K562 (cell line): Measurements from ENCODE around the gene TMEM245.

Experiments used
- BACH1 ChIP-seq: fragments of 200-800 bp; sonication (Bioruptor generic); IDR thresholded peaks from 2 replicates; pipeline ENCODE4 v1.6.1; 2016; ENCODE audit warnings: missing genetic modification characterization, missing compliant biosample characterization
- CTCF ChIP-seq, 3 experiments: IDR thresholded peaks in 2 of 3; conservative IDR thresholded peaks in 1 of 3; 2 replicates each; pipeline ENCODE4 v1.5.1; 2011 to 2012; ENCODE audit warnings: low read length in 3 of 3, mild to moderate bottlenecking in 3 of 3, control low read depth in 2 of 3, improper control_type of control experiment in 1 of 3, inconsistent platforms in 1 of 3, low read depth in 1 of 3, mixed read lengths in 1 of 3, moderate library complexity in 1 of 3; ENCODE audit not compliant: insufficient read depth in 2 of 3
- E2F5 ChIP-seq: sonication (generic); formaldehyde crosslinking; IDR thresholded peaks from 2 replicates; pipeline ENCODE4 v1.8.0; 2022; ENCODE audit warnings: mild to moderate bottlenecking, missing genetic modification reagents
- E4F1 ChIP-seq: fragments of 250-450 bp; sonication (Bioruptor Pico); IDR thresholded peaks from 2 replicates; pipeline ENCODE4 v1.5.0; 2021; ENCODE audit warnings: mild to moderate bottlenecking, borderline replicate concordance
- HNRNPK ChIP-seq: fragments of 200-400 bp; formaldehyde crosslinking; IDR thresholded peaks from one replicate; pipeline ENCODE4 v1.6.1; 2018; ENCODE audit warnings: mild to moderate bottlenecking, low read depth, low read length; ENCODE audit not compliant: poor library complexity, severe bottlenecking
- MAX ChIP-seq: sonication (generic); formaldehyde crosslinking; IDR thresholded peaks from 2 replicates; pipeline ENCODE4 v1.9.0; 2022; ENCODE audit warnings: mild to moderate bottlenecking, missing genetic modification reagents
- USF2 ChIP-seq: sonication (generic); formaldehyde crosslinking; IDR thresholded peaks from 2 replicates; pipeline ENCODE4 v1.5.0; 2020; ENCODE audit warnings: missing genetic modification reagents
- ZBTB11 ChIP-seq, 3 experiments: fragments of 200-800 bp in 1 of 3; fragments of 250-450 bp in 1 of 3; fragments of 450-650 bp in 1 of 3; sonication (Bioruptor Pico) in 1 of 3; sonication (Bioruptor generic) in 1 of 3; formaldehyde crosslinking in 1 of 3; IDR thresholded peaks; 2 replicates each; pipeline versions ENCODE4 v1.6.1 to v1.8.0; 2016 to 2022; ENCODE audit warnings: mild to moderate bottlenecking in 2 of 3, missing genetic modification characterization in 2 of 3, missing compliant biosample characterization in 1 of 3, moderate library complexity in 1 of 3
- ZKSCAN1 ChIP-seq: fragments of 150-350 bp; IDR thresholded peaks from 2 replicates; pipeline ENCODE4 v1.6.1; 2016; ENCODE audit warnings: low read depth, low read length
- ZKSCAN8 ChIP-seq: fragments of 200-800 bp; sonication (Bioruptor generic); IDR thresholded peaks from 2 replicates; pipeline ENCODE4 v1.6.1; 2016; ENCODE audit warnings: missing genetic modification characterization, missing compliant biosample characterization
- ZNF140 ChIP-seq: fragments of 250-450 bp; sonication (Bioruptor Pico); IDR thresholded peaks from 2 replicates; pipeline ENCODE4 v1.8.0; 2021; ENCODE audit warnings: moderate library complexity, mild to moderate bottlenecking, inconsistent platforms

- TF ChIP-seq USF2 (no peak), E2F5 (no peak), ZKSCAN1 (no peak), CTCF (IDR thresholded peaks at IDR 0.05 in 2 of 3, conservative IDR thresholded peaks at IDR 0.05 in 1 of 3; ENCODE audit: insufficient read depth in 2 of 3, low read depth in 1 of 3, low read length in 3 of 3) (no peak), BACH1 (tag) (no peak), HNRNPK (no peak), ZNF140 (no peak), E4F1 (CRISPR knock-in tag) (no peak), MAX (CRISPR knock-in tag) (no peak), ZKSCAN8 (CRISPR knock-in tag) (no peak), ZBTB11 (CRISPR knock-in tag; IDR thresholded peaks at IDR 0.05) (no peak)
Observed at GRCh38 chr9:109083141-109083540, 36.6 kb downstream of the TMEM245 start.
